Measurements from ENCODE around the gene SLC39A7. TPM values are rescaled to one million over a fixed set of nuclear protein-coding genes. Genes with fewer than 3 reads are reported as not detected.

SLC39A7 gene
- total RNA-seq, 2 donors from 2014 or later = 71.3 to 106 TPM

- no peak for DNase-seq (ENCODE audit: low spot score)
- no peak for ATAC-seq (ENCODE audit: insufficient number of reproducible peaks, low FRiP score, low read depth)
- Histone ChIP-seq H3K36me3 (no peaks in the 10 kb centered on the region), H3K27me3 (replicated peaks; ENCODE audit: insufficient read depth) (no peaks in the 10 kb centered on the region), H3K4me1 (ENCODE audit: control insufficient read depth in 1 of 2, low read depth in 2 of 2) (no peaks in the 10 kb centered on the region), H3K27ac (no peak overlapping the region), H3K9me3 (no peaks in the 10 kb centered on the region), H3K4me3 (no peak overlapping the region)
- no peak for TF ChIP-seq CTCF (IDR thresholded peaks at IDR 0.05)
These were observed 32.4 kb upstream of the SLC39A7 start for GRCh38 chr6:33168284-33168601.

GRCh38 chr6:33168639-33169038, 32.0 kb upstream of the SLC39A7 start:
- no peak for ATAC-seq (ENCODE audit: insufficient number of reproducible peaks, low FRiP score, low read depth)
- no peak for TF ChIP-seq CTCF (IDR thresholded peaks at IDR 0.05)
- no peak overlapping the region for H3K27ac ChIP-seq
- no peaks in the 10 kb centered on the region for H3K27me3 ChIP-seq (replicated peaks; ENCODE audit: insufficient read depth)
- no peaks in the 10 kb centered on the region for H3K4me1 ChIP-seq (ENCODE audit: control insufficient read depth in 1 of 2, low read depth in 2 of 2)
- no peak overlapping the region for H3K4me3 ChIP-seq
- no peaks in the 10 kb centered on the region for H3K36me3 ChIP-seq
- H3K9me3 ChIP-seq = no peaks in the 10 kb centered on the region
- no peak for DNase-seq (ENCODE audit: low spot score)

GRCh38 chr6:33169291-33170175, 31.1 kb upstream of the SLC39A7 start:
- Histone ChIP-seq H3K36me3 (no peaks in the 10 kb centered on the region), H3K9me3 (no peaks in the 10 kb centered on the region), H3K27me3 (replicated peaks; ENCODE audit: insufficient read depth) (no peaks in the 10 kb centered on the region), H3K4me1 (ENCODE audit: control insufficient read depth in 1 of 2, low read depth in 2 of 2) (no peaks in the 10 kb centered on the region), H3K27ac (no peak overlapping the region), H3K4me3 (no peak overlapping the region)
- no peak for DNase-seq (ENCODE audit: low spot score)
- no peak for ATAC-seq (ENCODE audit: insufficient number of reproducible peaks, low FRiP score, low read depth)
- no peak for TF ChIP-seq CTCF (IDR thresholded peaks at IDR 0.05)

- DNase-seq (ENCODE audit: low spot score) (no peak), ATAC-seq (ENCODE audit: insufficient number of reproducible peaks, low FRiP score, low read depth) (no peak)
- H3K9me3 ChIP-seq = no peaks in the 10 kb centered on the region
- no peaks in the 10 kb centered on the region for H3K27me3 ChIP-seq (replicated peaks; ENCODE audit: insufficient read depth)
- no peaks in the 10 kb centered on the region for H3K36me3 ChIP-seq
- TF ChIP-seq CTCF (IDR thresholded peaks at IDR 0.05) = no peak
- H3K27ac ChIP-seq = no peak overlapping the region
- no peaks in the 10 kb centered on the region for H3K4me1 ChIP-seq (ENCODE audit: control insufficient read depth in 1 of 2, low read depth in 2 of 2)
- H3K4me3 ChIP-seq = no peak overlapping the region
These were observed 30.3 kb upstream of the SLC39A7 start for GRCh38 chr6:33170176-33171015.

All from thoracic aorta (tissue), 2 donors.